Mesenchymal stem cell (in vitro differentiated cells and primary cell): ENCODE results near the gene CTSK.

Source experiments
- DNase-seq: peaks from one replicate; pipeline ENCODE4 v3.0.0-alpha.2; 2013
- H2AFZ ChIP-seq: one replicate; pipeline ENCODE4 v1.6.1; 2013; ENCODE audit warnings: low read depth, mild to moderate bottlenecking, control low read depth, inconsistent platforms, low read length, moderate library complexity
- H2AK5ac ChIP-seq: 2 replicates; pipeline ENCODE4 v1.6.1; 2013; ENCODE audit warnings: low read length, moderate library complexity, mild to moderate bottlenecking, inconsistent platforms; ENCODE audit not compliant: severe bottlenecking
- H2BK120ac ChIP-seq: one replicate; pipeline ENCODE4 v1.6.1; 2013; ENCODE audit warnings: low read depth, mild to moderate bottlenecking, inconsistent platforms, low read length, moderate library complexity
- H2BK12ac ChIP-seq, 2 experiments: one replicate each; pipeline ENCODE4 v1.6.1; 2013; ENCODE audit warnings: inconsistent platforms in 2 of 2, low read length in 2 of 2, mild to moderate bottlenecking in 2 of 2, moderate library complexity in 2 of 2, control low read depth in 1 of 2
- H2BK15ac ChIP-seq: one replicate; pipeline ENCODE4 v1.6.1; 2013; ENCODE audit warnings: mild to moderate bottlenecking, low read depth, inconsistent platforms; ENCODE audit not compliant: poor library complexity, severe bottlenecking
- H2BK5ac ChIP-seq: 2 replicates; pipeline ENCODE4 v1.6.1; 2013; ENCODE audit warnings: low read depth, mild to moderate bottlenecking, low read length, control low read depth, inconsistent platforms; ENCODE audit not compliant: poor library complexity, severe bottlenecking
- H3K14ac ChIP-seq, 2 experiments: one replicate each; pipeline ENCODE4 v1.6.1; 2013; ENCODE audit warnings: inconsistent platforms in 2 of 2, low read length in 2 of 2, control low read depth in 1 of 2, mild to moderate bottlenecking in 1 of 2, moderate library complexity in 1 of 2
- H3K18ac ChIP-seq, 2 experiments: one replicate each; pipeline ENCODE4 v1.6.1; 2013; ENCODE audit warnings: inconsistent platforms in 2 of 2, low read length in 2 of 2, control low read depth in 1 of 2, low read depth in 1 of 2, mild to moderate bottlenecking in 1 of 2
- H3K23ac ChIP-seq, 2 experiments: one replicate each; pipeline ENCODE4 v1.6.1; 2013; ENCODE audit warnings: inconsistent platforms in 2 of 2, low read length in 2 of 2, mild to moderate bottlenecking in 2 of 2, moderate library complexity in 2 of 2, control low read depth in 1 of 2
- H3K27ac ChIP-seq: 2 replicates; pipeline ENCODE4 v1.5.1; 2013; ENCODE audit warnings: mild to moderate bottlenecking, moderate library complexity, low read length, control low read depth, inconsistent platforms; ENCODE audit not compliant: poor library complexity, severe bottlenecking
- H3K27me3 ChIP-seq, 2 experiments: 2 replicates each; pipeline versions ENCODE4 v1.6.1 to v1.7.0; 2013; ENCODE audit warnings: low read length in 2 of 2, mild to moderate bottlenecking in 2 of 2, moderate library complexity in 2 of 2, control low read depth in 1 of 2, inconsistent platforms in 1 of 2; ENCODE audit not compliant: control insufficient read depth in 1 of 2, insufficient read depth in 1 of 2
- H3K36me3 ChIP-seq, 2 experiments: 2 replicates each; pipeline versions ENCODE4 v1.6.1 to v1.7.0; 2013; ENCODE audit warnings: low read length in 2 of 2, control low read depth in 1 of 2, inconsistent platforms in 1 of 2, low read depth in 1 of 2, mild to moderate bottlenecking in 1 of 2; ENCODE audit not compliant: insufficient read depth in 2 of 2, control insufficient read depth in 1 of 2
- H3K4ac ChIP-seq, 2 experiments: one replicate each; pipeline ENCODE4 v1.6.1; 2013; ENCODE audit warnings: inconsistent platforms in 2 of 2, low read length in 2 of 2, mild to moderate bottlenecking in 2 of 2, moderate library complexity in 2 of 2, control low read depth in 1 of 2, low read depth in 1 of 2
- H3K4me1 ChIP-seq: 2 replicates; pipeline ENCODE4 v1.6.1; 2013; ENCODE audit warnings: low read depth, low read length, control low read depth; ENCODE audit not compliant: control insufficient read depth, insufficient read depth
- H3K4me2 ChIP-seq: 2 replicates; pipeline ENCODE4 v1.6.1; 2013; ENCODE audit warnings: low read length, mild to moderate bottlenecking, inconsistent platforms; ENCODE audit not compliant: poor library complexity, severe bottlenecking
- H3K4me3 ChIP-seq, 2 experiments: 2 replicates each; pipeline versions ENCODE4 v1.5.1 to v1.7.0; 2013; ENCODE audit warnings: low read length in 2 of 2, mild to moderate bottlenecking in 2 of 2, control low read depth in 1 of 2, low read depth in 1 of 2; ENCODE audit not compliant: insufficient read depth in 1 of 2
- H3K79me1 ChIP-seq: replicated peaks from 2 replicates; pipeline ENCODE4 v1.6.1; 2013; ENCODE audit warnings: mild to moderate bottlenecking, control low read depth, low read length, inconsistent platforms; ENCODE audit not compliant: poor library complexity, severe bottlenecking
- H3K9ac ChIP-seq: 2 replicates; pipeline ENCODE4 v1.7.0; 2013; ENCODE audit warnings: mild to moderate bottlenecking, low read length, moderate library complexity
- H3K9me3 ChIP-seq: 2 replicates; pipeline ENCODE4 v1.7.0; 2013; ENCODE audit warnings: mild to moderate bottlenecking, low read length; ENCODE audit not compliant: control insufficient read depth
- H4K8ac ChIP-seq: one replicate; pipeline ENCODE4 v1.6.1; 2013; ENCODE audit warnings: inconsistent platforms, mild to moderate bottlenecking, low read length, moderate library complexity
- H4K91ac ChIP-seq: one replicate; pipeline ENCODE4 v1.6.1; 2013; ENCODE audit warnings: mild to moderate bottlenecking, low read length, inconsistent platforms
- WGBS: methylation state at CpG from one replicate; pipeline ENCODE4 v1.1.7; 2013; ENCODE audit warnings: mixed read lengths; 5-methylcytosine and 5-hydroxymethylcytosine counted together

CTSK gene

GRCh38 chr1:150765296-150765976 is 42.6 kb downstream of the CTSK start, which contains the start of gene CTSS:
TSS of gene CTSS (minus strand) at chr1:150765778. CDS start at chr1:150764763, 1,015 bp downstream.
- Histone ChIP-seq H3K36me3 (no peaks in the 10 kb centered on the region), H2BK120ac (no peak within 1 kb of the TSS), H3K4me1 (peaks cover 2% of the 10 kb centered on the region), H2AFZ (no peak within 1 kb of the TSS), H3K9me3 (peaks cover under 1% of the 10 kb centered on the region), H3K27ac (peak within 1 kb of the TSS; percentile 62), H3K79me1 (no peaks in the 10 kb centered on the region), H3K4me3 (peak within 1 kb of the TSS in 1 of 2 experiments; percentile 72), H4K8ac (no peak within 1 kb of the TSS), H3K23ac (no peak within 1 kb of the TSS), H3K4ac (peak within 1 kb of the TSS in 1 of 2 experiments; percentile 17), H3K14ac (no peak within 1 kb of the TSS), H2BK12ac (no peak within 1 kb of the TSS), H2AK5ac (peak within 1 kb of the TSS; percentile 59), H4K91ac (no peak within 1 kb of the TSS), H3K9ac (peak within 1 kb of the TSS; percentile 89), H3K18ac (peak within 1 kb of the TSS in 1 of 2 experiments; percentile 57), H2BK5ac (no peak within 1 kb of the TSS), H3K4me2 (no peak within 1 kb of the TSS), H3K27me3 (no peaks in the 10 kb centered on the region), H2BK15ac (no peak within 1 kb of the TSS)
- WGBS: 68% methylated on average over 3 of the region's 4 CpGs
- peak; percentile 29 for DNase-seq

- peaks cover 2% of the 10 kb centered on the region for H3K4me1 ChIP-seq
- H3K18ac ChIP-seq: no peak overlapping the region
- H3K14ac ChIP-seq: no peak overlapping the region
- peak; percentile 96 for DNase-seq
- no peak overlapping the region for H4K8ac ChIP-seq
- H2AFZ ChIP-seq: no peak overlapping the region
- H3K4me2 ChIP-seq: no peak overlapping the region
- no peak overlapping the region for H3K23ac ChIP-seq
- no peak overlapping the region for H2BK15ac ChIP-seq
- H3K4me3 ChIP-seq: peak overlapping the region in 1 of 2 experiments; percentile 72
- H3K9me3 ChIP-seq: peaks cover 5% of the 10 kb centered on the region
- H3K36me3 ChIP-seq: no peaks in the 10 kb centered on the region
- no peak overlapping the region for H4K91ac ChIP-seq
- peak overlapping the region; percentile 89 for H3K9ac ChIP-seq
- peak overlapping the region in 1 of 2 experiments; percentile 41 for H3K4ac ChIP-seq
- H2AK5ac ChIP-seq: peak overlapping the region; percentile 59
- H2BK120ac ChIP-seq: no peak overlapping the region
- 44% methylated on average over 1 of the region's 2 CpGs for WGBS
- no peaks in the 10 kb centered on the region for H3K27me3 ChIP-seq
- peak overlapping the region; percentile 62 for H3K27ac ChIP-seq
- no peaks in the 10 kb centered on the region for H3K79me1 ChIP-seq
- peak overlapping the region in 1 of 2 experiments; percentile 18 for H2BK12ac ChIP-seq
- H2BK5ac ChIP-seq: no peak overlapping the region
Observed at GRCh38 chr1:150764617-150765101, 43.4 kb downstream of the CTSK start.

- Histone ChIP-seq H2BK12ac (no peak overlapping the region), H3K23ac (no peak overlapping the region), H3K14ac (no peak overlapping the region), H2BK15ac (no peak overlapping the region), H2AK5ac (no peak overlapping the region), H3K9me3 (peaks cover 5% of the 10 kb centered on the region), H3K36me3 (no peaks in the 10 kb centered on the region), H3K4ac (no peak overlapping the region), H2BK5ac (no peak overlapping the region), H2AFZ (no peak overlapping the region), H3K27me3 (no peaks in the 10 kb centered on the region), H4K8ac (no peak overlapping the region), H3K79me1 (no peaks in the 10 kb centered on the region), H2BK120ac (no peak overlapping the region), H3K27ac (no peak overlapping the region), H3K4me1 (peaks cover 2% of the 10 kb centered on the region), H3K4me2 (no peak overlapping the region), H4K91ac (no peak overlapping the region), H3K18ac (no peak overlapping the region), H3K4me3 (no peak overlapping the region), H3K9ac (no peak overlapping the region)
- WGBS: 100% methylated on average over 1 of the region's 3 CpGs
- peak; percentile 11 for DNase-seq
Observed at GRCh38 chr1:150763018-150763417, 45.0 kb downstream of the CTSK start.

- H3K4me1 ChIP-seq: peaks cover 2% of the 10 kb centered on the region
- H3K14ac ChIP-seq: no peak overlapping the region
- H3K79me1 ChIP-seq: no peaks in the 10 kb centered on the region
- H3K4me2 ChIP-seq: no peak overlapping the region
- H3K36me3 ChIP-seq: no peaks in the 10 kb centered on the region
- H2AK5ac ChIP-seq: no peak overlapping the region
- H2BK15ac ChIP-seq: no peak overlapping the region
- H3K27me3 ChIP-seq: no peaks in the 10 kb centered on the region
- no peak overlapping the region for H4K8ac ChIP-seq
- H2AFZ ChIP-seq: no peak overlapping the region
- WGBS: no CpG with 5 or more reads among the region's 2 CpGs
- no peak overlapping the region for H3K27ac ChIP-seq
- no peak for DNase-seq
- H3K18ac ChIP-seq: no peak overlapping the region
- H3K9me3 ChIP-seq: peaks cover 5% of the 10 kb centered on the region
- no peak overlapping the region for H4K91ac ChIP-seq
- no peak overlapping the region for H3K9ac ChIP-seq
- no peak overlapping the region for H2BK120ac ChIP-seq
- no peak overlapping the region for H3K23ac ChIP-seq
- H3K4ac ChIP-seq: no peak overlapping the region
- H2BK12ac ChIP-seq: no peak overlapping the region
- no peak overlapping the region for H3K4me3 ChIP-seq
- H2BK5ac ChIP-seq: no peak overlapping the region
Observed at GRCh38 chr1:150762552-150762951, 45.5 kb downstream of the CTSK start.
